Measurements from ENCODE around the gene CWC27.
A peak's percentile ranks its signal among the peaks of the same experiment; 100 is the strongest.

The CWC27 gene

GRCh38 chr5:64792469-64792868 lies 23.7 kb downstream of the CWC27 start:
- TF ChIP-seq CTCF (conservative IDR thresholded peaks at IDR 0.05; ENCODE audit: low read depth, low read length), result no peak
- H3K4me3 ChIP-seq (ENCODE audit: low read depth, low read length), result no peak overlapping the region
- DNase-seq (ENCODE audit: low read depth), result no peak

GRCh38 chr5:64794053-64794770 lies 25.5 kb downstream of the CWC27 start:
- H3K4me3 ChIP-seq (ENCODE audit: low read depth, low read length), result no peak overlapping the region
- DNase-seq (ENCODE audit: low read depth), result no peak
- TF ChIP-seq CTCF (conservative IDR thresholded peaks at IDR 0.05; ENCODE audit: low read depth, low read length), result no peak

- TF ChIP-seq CTCF (conservative IDR thresholded peaks at IDR 0.05; ENCODE audit: low read depth, low read length), result no peak
- DNase-seq (ENCODE audit: low read depth), result no peak
- H3K4me3 ChIP-seq (ENCODE audit: low read depth, low read length), result no peak overlapping the region
Measured at GRCh38 chr5:64796301-64796700, 27.6 kb downstream of the CWC27 start.

GRCh38 chr5:64800926-64801325 lies 32.2 kb downstream of the CWC27 start:
- no peak for TF ChIP-seq CTCF (conservative IDR thresholded peaks at IDR 0.05; ENCODE audit: low read depth, low read length)
- DNase-seq (ENCODE audit: low read depth), result no peak

GRCh38 chr5:64806537-64806936 lies 37.8 kb downstream of the CWC27 start:
- DNase-seq (ENCODE audit: low read depth), result no peak
- no peak for TF ChIP-seq CTCF (conservative IDR thresholded peaks at IDR 0.05; ENCODE audit: low read depth, low read length)
- H3K4me3 ChIP-seq (ENCODE audit: low read depth, low read length), result no peak overlapping the region

More at GRCh38 chr5:64800926-64801325, 32.2 kb downstream of the CWC27 start:
- no peak overlapping the region for H3K4me3 ChIP-seq (ENCODE audit: low read depth, low read length)

GRCh38 chr5:64807520-64807919 lies 38.8 kb downstream of the CWC27 start:
- peak; percentile 66 for DNase-seq (ENCODE audit: low read depth)
- TF ChIP-seq CTCF (conservative IDR thresholded peaks at IDR 0.05; ENCODE audit: low read depth, low read length), result no peak
- no peak overlapping the region for H3K4me3 ChIP-seq (ENCODE audit: low read depth, low read length)

- DNase-seq (ENCODE audit: low read depth), result peak; percentile 87
- TF ChIP-seq CTCF (conservative IDR thresholded peaks at IDR 0.05; ENCODE audit: low read depth, low read length), result peak; percentile 73
- H3K4me3 ChIP-seq (ENCODE audit: low read depth, low read length), result no peak overlapping the region
Measured at GRCh38 chr5:64811050-64811640, 42.4 kb downstream of the CWC27 start.
